Neuron (in vitro differentiated cells): ENCODE measurements around the gene PROKR1.
"Not testable (repeated sequence)": the region's sequence is repeated elsewhere in the genome, so short reads cannot be mapped to it uniquely, and the experiment has no call there.

ENCODE experiments used
- H2AFZ ChIP-seq: one replicate; pipeline ENCODE4 v1.6.1; 2013; ENCODE audit warnings: low read depth, mild to moderate bottlenecking, inconsistent platforms, low read length, moderate library complexity
- H3K27me3 ChIP-seq: one replicate; pipeline ENCODE4 v1.6.1; 2013; ENCODE audit warnings: low read length; ENCODE audit not compliant: insufficient read depth
- H3K36me3 ChIP-seq: one replicate; pipeline ENCODE4 v1.6.1; 2013; ENCODE audit warnings: low read length; ENCODE audit not compliant: insufficient read depth
- H3K4me1 ChIP-seq: one replicate; pipeline ENCODE4 v1.6.1; 2013; ENCODE audit warnings: low read length; ENCODE audit not compliant: insufficient read depth
- H3K4me3 ChIP-seq: 2 replicates; pipeline ENCODE4 v1.5.1; 2013; ENCODE audit warnings: mild to moderate bottlenecking, low read length, moderate library complexity
- H3K9me3 ChIP-seq: one replicate; pipeline ENCODE4 v1.6.1; 2013; ENCODE audit warnings: low read length

The PROKR1 gene

DNA sequence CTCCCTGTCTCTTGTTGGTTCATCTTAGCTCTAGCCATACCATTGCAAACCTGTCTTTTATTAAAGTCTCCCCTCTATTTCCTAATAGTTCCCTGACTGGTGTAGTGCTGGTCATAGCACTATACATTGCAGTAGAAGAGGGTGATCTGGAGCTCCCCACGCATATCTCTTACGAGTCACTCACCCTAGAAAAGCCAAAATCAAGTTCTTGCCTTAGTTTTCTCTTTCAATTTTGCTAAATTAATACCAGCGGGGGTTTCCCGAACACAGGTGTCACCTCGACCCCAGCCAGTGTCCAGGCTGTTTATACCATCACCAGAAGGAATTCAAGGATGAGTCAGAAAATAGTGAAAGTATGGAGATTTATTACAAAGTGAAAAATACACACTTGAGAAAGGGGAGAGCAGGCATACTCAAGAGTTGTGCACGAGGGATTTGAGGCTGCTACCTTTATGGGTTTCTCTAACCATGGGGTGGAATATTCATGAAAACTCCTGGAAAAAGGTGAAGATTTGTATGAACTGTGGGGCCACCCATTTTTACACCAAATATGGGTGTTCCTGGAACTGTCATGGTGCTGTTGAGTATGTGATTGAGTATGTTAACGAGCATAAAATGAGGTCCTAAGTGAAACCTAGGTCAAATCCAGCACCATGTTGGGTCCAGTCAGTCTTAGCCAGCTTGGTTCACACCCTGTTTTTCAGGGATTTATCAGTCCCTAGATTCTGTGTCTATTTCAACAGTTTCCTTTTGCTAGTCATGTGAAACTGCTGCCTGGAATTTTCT lies 20.2 kb downstream of the PROKR1 start:
- H3K27me3 ChIP-seq, result no peaks in the 10 kb centered on the region
- H3K36me3 ChIP-seq, result no peaks in the 10 kb centered on the region
- H3K9me3 ChIP-seq, result no peaks in the 10 kb centered on the region
- no peaks in the 10 kb centered on the region for H3K4me1 ChIP-seq
- H3K4me3 ChIP-seq, result no peak overlapping the region
- H2AFZ ChIP-seq, result no peak overlapping the region

DNA sequence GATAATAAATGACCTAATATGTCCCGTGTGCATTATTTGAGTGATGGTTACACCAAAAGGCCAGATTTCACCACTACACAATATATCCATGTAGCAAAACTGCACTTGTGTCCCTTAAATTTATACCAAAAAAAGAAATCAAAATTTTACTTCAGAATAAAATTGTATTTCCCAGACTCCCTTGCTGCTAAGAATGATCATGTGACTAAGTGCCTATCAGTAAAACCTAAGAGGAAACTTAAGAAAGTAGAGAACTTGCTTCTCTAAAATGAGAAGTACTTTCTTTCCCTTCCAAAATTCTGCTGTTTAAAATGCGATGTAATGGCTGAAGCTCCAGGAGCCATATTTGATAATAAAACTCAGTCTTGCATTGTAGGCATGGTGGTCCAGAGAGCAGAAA lies 24.0 kb downstream of the PROKR1 start:
- Histone ChIP-seq H2AFZ (no peak overlapping the region), H3K36me3 (no peaks in the 10 kb centered on the region), H3K27me3 (no peaks in the 10 kb centered on the region), H3K4me3 (no peak overlapping the region), H3K9me3 (no peaks in the 10 kb centered on the region), H3K4me1 (peaks cover 12% of the 10 kb centered on the region)

DNA sequence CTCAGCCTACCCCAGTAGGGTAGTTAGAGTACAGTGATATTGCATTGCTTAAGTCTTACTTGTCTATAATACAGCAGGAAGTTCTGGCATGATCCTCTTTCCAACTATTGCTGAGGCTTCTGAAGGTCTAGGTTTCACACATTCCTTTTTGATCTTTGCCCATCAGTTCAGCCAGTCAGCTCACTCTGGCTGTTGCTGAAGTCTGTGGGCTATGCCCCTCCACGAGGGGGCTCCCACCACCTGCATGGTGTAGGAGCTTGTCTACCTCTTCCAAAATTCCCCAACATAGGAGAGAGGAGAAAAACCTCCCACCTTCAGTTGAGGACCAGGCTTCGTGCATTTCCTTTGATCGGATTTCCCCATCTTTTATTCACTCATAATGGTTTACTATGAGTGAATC lies 26.3 kb downstream of the PROKR1 start:
- Histone ChIP-seq H2AFZ (no peak overlapping the region), H3K9me3 (no peaks in the 10 kb centered on the region), H3K4me3 (no peak overlapping the region), H3K27me3 (no peaks in the 10 kb centered on the region), H3K4me1 (peaks cover 12% of the 10 kb centered on the region), H3K36me3 (no peaks in the 10 kb centered on the region)

DNA sequence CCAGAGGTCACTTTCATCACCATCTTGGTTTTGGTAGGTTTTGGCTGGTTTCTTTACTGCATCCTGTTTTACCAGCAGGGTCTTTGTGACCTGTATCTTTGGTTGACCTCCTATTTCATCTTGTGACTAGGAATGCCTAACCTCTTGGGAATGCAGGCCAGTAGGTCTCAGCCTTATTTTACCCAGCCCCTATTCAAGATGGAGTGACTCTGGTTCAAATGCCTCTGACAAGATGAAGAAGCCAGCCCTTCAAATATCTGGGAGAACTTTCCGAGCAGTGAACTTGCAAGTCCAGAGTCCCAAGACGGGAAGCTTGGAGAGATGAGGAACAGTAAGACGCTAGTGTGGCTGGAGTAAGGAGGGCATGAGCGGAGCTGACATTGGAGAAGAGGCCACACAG lies 28.6 kb downstream of the PROKR1 start:
- Histone ChIP-seq H3K36me3 (no peaks in the 10 kb centered on the region), H3K4me1 (peaks cover 12% of the 10 kb centered on the region), H3K27me3 (no peaks in the 10 kb centered on the region), H2AFZ (no peak overlapping the region), H3K9me3 (no peaks in the 10 kb centered on the region), H3K4me3 (no peak overlapping the region)

- H3K4me3 ChIP-seq, result no peak overlapping the region
- peaks cover 12% of the 10 kb centered on the region for H3K4me1 ChIP-seq
- H3K27me3 ChIP-seq, result no peaks in the 10 kb centered on the region
- H3K36me3 ChIP-seq, result no peaks in the 10 kb centered on the region
- no peaks in the 10 kb centered on the region for H3K9me3 ChIP-seq
- no peak overlapping the region for H2AFZ ChIP-seq
These were observed 30.3 kb downstream of the PROKR1 start for GRCh38 chr2:68673631-68674030.

DNA sequence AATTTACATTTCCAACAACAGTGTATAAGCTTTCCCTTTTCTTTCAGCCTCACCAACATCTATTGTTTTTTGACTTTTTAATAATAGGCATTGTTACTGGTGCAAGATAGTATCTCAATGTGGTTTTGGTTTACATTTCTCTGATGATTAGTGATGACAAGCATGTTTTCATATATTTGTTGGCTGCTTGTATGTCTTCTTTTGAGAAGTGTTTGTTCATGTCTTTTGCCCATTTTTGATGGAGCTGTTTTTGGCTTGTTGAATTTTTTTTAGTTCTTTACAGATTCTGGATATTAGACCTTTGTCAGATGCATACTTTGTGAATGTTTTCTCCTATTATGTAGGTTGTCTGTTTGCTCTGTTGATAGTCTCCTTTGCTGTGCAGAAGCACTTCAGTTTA lies 32.1 kb downstream of the PROKR1 start:
- Histone ChIP-seq H3K4me1 (peaks cover 12% of the 10 kb centered on the region), H3K36me3 (no peaks in the 10 kb centered on the region), H3K27me3 (no peaks in the 10 kb centered on the region), H2AFZ (no peak overlapping the region), H3K4me3 (no peak overlapping the region), H3K9me3 (no peaks in the 10 kb centered on the region)

- H2AFZ ChIP-seq, H3K27me3 ChIP-seq, H3K9me3 ChIP-seq, H3K4me3 ChIP-seq, H3K36me3 ChIP-seq, H3K4me1 ChIP-seq: not testable (repeated sequence)
These were observed 34.5 kb downstream of the PROKR1 start for GRCh38 chr2:68677837-68678236.

- not testable (repeated sequence) for H3K9me3 ChIP-seq, H2AFZ ChIP-seq, H3K4me3 ChIP-seq, H3K4me1 ChIP-seq, H3K27me3 ChIP-seq, H3K36me3 ChIP-seq
These were observed 36.0 kb downstream of the PROKR1 start for GRCh38 chr2:68679166-68679916.

GRCh38 chr2:68679917-68680267 lies 36.5 kb downstream of the PROKR1 start:
- not testable (repeated sequence) for H3K36me3 ChIP-seq, H2AFZ ChIP-seq, H3K4me3 ChIP-seq, H3K27me3 ChIP-seq, H3K4me1 ChIP-seq, H3K9me3 ChIP-seq

DNA sequence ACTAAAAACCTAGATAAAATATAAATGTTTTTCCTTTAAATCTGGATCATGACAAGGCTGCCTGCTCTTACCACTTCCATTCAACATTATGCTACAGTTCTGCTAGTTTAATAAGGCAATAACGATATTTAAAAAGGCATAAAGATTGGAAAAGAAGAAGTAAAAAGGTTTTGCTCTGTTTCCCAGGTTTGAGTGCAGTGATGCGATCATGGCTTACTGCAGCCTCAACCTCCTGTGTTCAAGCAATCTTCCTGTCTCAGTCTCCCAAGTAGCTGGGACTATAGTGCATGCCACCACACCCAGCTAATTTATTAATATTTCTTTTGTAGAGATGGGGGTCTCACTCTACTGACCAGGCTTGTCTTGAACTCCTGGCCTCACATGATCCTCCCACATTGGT lies 40.8 kb downstream of the PROKR1 start:
- no peaks in the 10 kb centered on the region for H3K36me3 ChIP-seq
- no peak overlapping the region for H3K4me3 ChIP-seq
- H3K27me3 ChIP-seq, result no peaks in the 10 kb centered on the region
- H3K4me1 ChIP-seq, result no peaks in the 10 kb centered on the region
- H3K9me3 ChIP-seq, result no peaks in the 10 kb centered on the region
- no peak overlapping the region for H2AFZ ChIP-seq

- Histone ChIP-seq H2AFZ (no peak overlapping the region), H3K36me3 (no peaks in the 10 kb centered on the region), H3K4me3 (no peak overlapping the region), H3K27me3 (no peaks in the 10 kb centered on the region), H3K4me1 (no peaks in the 10 kb centered on the region), H3K9me3 (no peaks in the 10 kb centered on the region)
These were observed 42.8 kb downstream of the PROKR1 start for GRCh38 chr2:68686178-68686577.

DNA sequence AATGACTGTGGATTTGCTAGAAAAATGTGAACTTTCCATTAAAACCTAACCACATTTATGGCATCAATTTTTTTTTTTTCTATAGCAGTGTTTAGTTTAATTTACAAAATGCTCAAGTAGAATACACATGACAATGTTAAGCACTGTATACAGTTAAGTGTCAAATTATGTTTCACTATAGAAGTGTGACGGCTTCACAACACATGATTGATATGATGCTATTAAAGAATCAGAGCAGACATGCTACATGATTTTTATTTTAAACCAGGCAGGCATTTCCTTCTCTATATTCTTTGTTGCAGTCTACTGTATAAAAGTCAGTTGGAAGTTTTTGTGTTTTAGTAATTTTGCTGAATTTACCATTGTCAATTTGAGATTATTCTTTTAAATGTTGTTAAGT lies 43.6 kb downstream of the PROKR1 start:
- Histone ChIP-seq H2AFZ (no peak overlapping the region), H3K36me3 (no peaks in the 10 kb centered on the region), H3K4me3 (no peak overlapping the region), H3K4me1 (no peaks in the 10 kb centered on the region), H3K27me3 (no peaks in the 10 kb centered on the region), H3K9me3 (no peaks in the 10 kb centered on the region)

DNA sequence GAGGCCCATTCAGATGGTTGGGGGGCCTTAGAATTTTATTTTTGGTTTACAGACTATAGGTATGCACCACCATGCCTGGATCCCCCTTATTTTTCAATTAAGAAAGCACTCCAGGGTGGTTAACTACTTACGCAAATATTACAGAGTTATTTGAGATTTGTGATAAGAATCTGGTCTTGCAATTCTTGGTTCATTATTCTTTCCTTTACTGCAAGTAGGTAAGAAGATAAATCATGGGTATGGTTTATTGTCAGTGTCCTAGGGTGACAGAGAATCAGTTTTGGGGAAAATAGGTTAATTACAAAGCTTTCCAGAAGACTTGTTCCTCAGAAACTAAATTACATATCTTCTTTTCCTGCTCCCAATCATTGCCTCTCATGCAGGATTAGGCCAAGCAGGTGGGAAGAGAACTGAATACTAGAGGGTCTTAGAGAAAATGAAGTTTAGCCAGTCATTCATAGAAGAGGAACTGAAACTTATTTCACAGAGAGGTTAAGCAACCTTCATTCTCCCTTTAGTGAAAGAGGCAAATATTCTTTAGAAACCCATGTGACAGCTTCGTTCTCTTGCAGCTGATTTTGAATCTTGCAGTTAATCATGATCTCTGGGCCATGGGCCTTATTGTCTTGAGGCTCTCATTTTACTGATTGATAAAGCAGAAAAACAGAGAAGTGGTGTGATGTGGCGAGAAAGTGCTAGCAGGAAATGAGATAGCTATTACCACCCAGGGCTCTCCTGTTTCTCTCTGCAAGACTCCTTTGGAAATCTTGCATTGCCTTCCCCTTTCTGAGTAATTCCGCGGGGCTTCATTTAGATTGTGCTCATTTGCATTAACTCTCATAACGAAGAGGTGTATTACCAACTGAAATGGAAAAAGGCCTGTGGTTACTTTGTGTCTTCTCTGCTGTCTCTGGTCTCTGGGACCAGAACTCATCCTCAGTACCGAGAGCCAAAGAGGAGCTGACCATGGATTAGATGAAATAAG lies 46.5 kb downstream of the PROKR1 start:
- no peak overlapping the region for H3K4me3 ChIP-seq
- H3K36me3 ChIP-seq, result no peaks in the 10 kb centered on the region
- H3K27me3 ChIP-seq, result no peaks in the 10 kb centered on the region
- no peaks in the 10 kb centered on the region for H3K9me3 ChIP-seq
- H2AFZ ChIP-seq, result no peak overlapping the region
- H3K4me1 ChIP-seq, result no peaks in the 10 kb centered on the region
